ENCODE data around the gene DAGLA. TPM values are rescaled to one million over a fixed set of nuclear protein-coding genes. Genes with fewer than 3 reads are reported as not detected.

Gene DAGLA
- total RNA-seq, 6 donors from 2014 or later = 3.0 to 11.0 (median 8.0) TPM

DNA sequence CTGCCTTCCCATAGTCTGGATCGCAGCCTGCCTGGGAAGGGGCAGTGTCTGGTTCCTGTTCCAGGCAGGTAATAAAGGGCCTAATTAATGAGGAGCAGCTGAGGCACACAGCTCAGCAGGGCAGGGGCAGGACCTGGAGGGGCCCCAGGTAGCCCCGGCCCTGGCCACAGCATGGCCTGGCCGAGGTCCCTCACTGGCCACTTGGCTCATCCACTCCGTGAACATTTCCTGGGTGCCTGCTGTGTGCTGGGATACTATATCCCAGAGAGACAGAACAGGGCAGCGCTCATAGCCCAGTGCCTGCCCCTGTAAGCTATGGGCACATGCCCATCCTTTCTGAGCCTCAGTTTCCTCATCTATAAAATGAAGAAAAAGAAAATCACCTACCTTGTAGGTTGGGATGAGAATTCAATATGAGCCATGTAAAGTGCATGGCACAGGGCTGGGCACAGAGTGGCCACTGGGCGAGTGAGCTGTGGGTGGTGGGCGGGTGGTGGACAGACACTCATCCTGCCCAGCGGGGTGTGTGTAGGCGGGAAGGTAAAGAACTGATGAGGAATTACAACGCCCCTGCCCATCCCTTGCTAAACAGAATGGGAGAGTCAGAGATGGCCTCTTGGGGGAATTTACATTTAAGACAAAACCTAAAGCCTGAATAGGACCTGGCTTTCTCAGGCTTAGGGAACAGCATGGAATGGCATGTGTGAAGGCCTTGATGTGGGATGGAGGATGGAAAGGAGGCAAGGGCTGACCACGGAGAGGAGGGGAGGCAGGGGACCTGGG lies 81.4 kb downstream of the DAGLA start:
- no peak overlapping the region for H3K27ac ChIP-seq
- DNase-seq (peak in 1 of 2 donors; percentile 44), ATAC-seq (ENCODE audit: low FRiP score in 2 of 2) (no peak)
- no peak overlapping the region for H3K4me3 ChIP-seq
- H3K9me3 ChIP-seq = no peaks in the 10 kb centered on the region
- 77 to 79% methylated on average over 7 to 11 of the region's 11 CpGs for WGBS, 2 donors
- H3K27me3 ChIP-seq = no peaks in the 10 kb centered on the region
- no peak for TF ChIP-seq EP300 (IDR thresholded peaks at IDR 0.05)
- no peak for TF ChIP-seq POLR2A (IDR thresholded peaks at IDR 0.05)
- H3K4me1 ChIP-seq = peaks cover 0 to 3% (median 2%) of the 10 kb centered on the region in 4 donors
- no peaks in the 10 kb centered on the region for H3K36me3 ChIP-seq

DNA sequence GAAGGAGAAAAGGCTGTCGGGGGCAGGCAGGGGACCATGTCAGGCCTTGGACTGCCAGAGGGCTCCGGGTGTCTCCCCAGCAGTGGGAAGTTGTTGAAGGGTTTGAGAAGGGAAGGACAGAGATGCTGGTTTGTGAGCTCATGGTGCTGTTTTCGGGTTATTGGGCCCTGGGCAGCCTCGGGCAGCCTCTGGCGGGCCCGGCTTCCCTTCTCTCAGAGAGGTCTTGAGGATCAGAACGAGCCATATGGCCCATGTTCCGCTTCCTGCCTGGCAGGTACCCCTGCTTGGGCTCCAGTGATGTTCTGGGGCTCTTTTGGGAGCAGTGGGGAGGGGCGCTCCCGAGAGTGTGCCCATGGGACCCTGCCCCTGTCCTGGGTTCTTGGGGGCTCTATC lies 82.0 kb downstream of the DAGLA start:
- 71 to 78% methylated on average over 8 to 9 of the region's 10 CpGs for WGBS, 2 donors
- Histone ChIP-seq H3K36me3 (no peaks in the 10 kb centered on the region), H3K27ac (no peak overlapping the region), H3K4me1 (no peaks in the 10 kb centered on the region), H3K9me3 (no peaks in the 10 kb centered on the region), H3K27me3 (no peaks in the 10 kb centered on the region), H3K4me3 (no peak overlapping the region)
- DNase-seq (peak in 1 of 2 donors; percentile 62), ATAC-seq (ENCODE audit: low FRiP score in 2 of 2) (no peak)
- TF ChIP-seq, protein P1, sequence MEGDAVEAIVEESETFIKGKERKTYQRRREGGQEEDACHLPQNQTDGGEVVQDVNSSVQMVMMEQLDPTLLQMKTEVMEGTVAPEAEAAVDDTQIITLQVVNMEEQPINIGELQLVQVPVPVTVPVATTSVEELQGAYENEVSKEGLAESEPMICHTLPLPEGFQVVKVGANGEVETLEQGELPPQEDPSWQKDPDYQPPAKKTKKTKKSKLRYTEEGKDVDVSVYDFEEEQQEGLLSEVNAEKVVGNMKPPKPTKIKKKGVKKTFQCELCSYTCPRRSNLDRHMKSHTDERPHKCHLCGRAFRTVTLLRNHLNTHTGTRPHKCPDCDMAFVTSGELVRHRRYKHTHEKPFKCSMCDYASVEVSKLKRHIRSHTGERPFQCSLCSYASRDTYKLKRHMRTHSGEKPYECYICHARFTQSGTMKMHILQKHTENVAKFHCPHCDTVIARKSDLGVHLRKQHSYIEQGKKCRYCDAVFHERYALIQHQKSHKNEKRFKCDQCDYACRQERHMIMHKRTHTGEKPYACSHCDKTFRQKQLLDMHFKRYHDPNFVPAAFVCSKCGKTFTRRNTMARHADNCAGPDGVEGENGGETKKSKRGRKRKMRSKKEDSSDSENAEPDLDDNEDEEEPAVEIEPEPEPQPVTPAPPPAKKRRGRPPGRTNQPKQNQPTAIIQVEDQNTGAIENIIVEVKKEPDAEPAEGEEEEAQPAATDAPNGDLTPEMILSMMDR (IDR thresholded peaks at IDR 0.05) = no peak
- TF ChIP-seq POLR2AphosphoS5 (IDR thresholded peaks at IDR 0.05) (no peak), POLR2A (IDR thresholded peaks at IDR 0.05) (no peak), EP300 (IDR thresholded peaks at IDR 0.05) (no peak)

DNA sequence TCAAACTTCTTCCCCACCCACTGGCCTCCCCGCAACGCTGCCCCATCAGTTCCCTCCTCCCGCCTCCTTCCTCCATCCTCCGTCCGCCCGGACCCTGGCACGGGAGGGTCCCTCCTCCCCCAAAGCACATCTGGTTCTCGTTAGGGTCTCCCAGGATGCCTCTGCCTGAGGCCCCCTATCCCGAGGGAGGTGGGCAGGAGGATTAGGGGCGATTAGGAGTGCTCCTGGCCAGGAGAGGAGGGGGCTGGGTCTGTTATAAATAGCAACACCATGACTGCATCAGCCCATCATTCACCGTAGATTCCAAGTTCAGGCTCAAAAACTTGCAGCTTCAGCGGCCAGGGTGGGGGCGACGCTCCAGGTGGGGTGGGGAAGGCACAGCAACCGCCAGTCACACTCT lies 82.6 kb downstream of the DAGLA start:
- Histone ChIP-seq H3K9me3 (no peaks in the 10 kb centered on the region), H3K4me3 (no peak overlapping the region), H3K27me3 (no peaks in the 10 kb centered on the region), H3K27ac (no peak overlapping the region), H3K36me3 (no peaks in the 10 kb centered on the region), H3K4me1 (no peaks in the 10 kb centered on the region)
- TF ChIP-seq, protein P1 (IDR thresholded peaks at IDR 0.05) = no peak
- TF ChIP-seq EP300 (IDR thresholded peaks at IDR 0.05) (no peak), POLR2AphosphoS5 (IDR thresholded peaks at IDR 0.05) (no peak), POLR2A (IDR thresholded peaks at IDR 0.05) (no peak)
- ATAC-seq (ENCODE audit: low FRiP score in 2 of 2) (no peak), DNase-seq (peak in 1 of 2 donors; percentile 33)
- WGBS, 2 donors = 49 to 78% methylated on average over 4 to 15 of the region's 15 CpGs

DNA sequence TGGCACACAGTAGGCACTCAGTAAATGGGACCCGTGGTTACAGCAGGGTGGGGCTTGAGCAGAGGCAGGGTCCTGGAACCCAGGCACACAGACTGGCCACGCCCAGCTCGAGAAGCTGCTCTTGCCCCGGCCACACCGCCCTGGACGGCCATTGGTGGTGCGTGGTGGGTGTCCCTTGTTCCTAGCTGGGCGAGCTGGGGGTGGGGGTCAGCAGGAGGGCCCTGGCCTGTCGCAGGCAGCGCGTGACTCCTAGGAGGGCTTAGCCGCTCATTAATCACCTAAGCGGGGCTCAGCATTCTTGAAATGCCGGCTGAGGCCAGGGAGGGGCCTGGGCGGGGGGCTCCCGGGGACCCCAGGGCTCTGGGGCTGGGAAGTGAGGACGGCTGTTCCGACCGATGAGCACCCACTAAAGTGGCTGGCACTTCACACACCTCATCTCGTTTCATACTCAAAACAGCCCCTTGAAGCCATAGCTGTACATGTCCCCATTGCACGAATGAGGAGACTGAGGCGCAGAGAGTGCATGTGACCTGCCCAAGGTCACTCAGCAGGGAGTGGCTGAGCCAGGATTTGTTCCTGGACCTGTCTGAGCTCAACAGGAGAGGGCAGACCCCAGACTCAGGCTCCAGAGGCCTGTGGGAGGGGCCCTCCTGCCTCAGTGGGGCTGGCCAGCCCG lies 83.9 kb downstream of the DAGLA start:
- peak overlapping the region in 1 of 4 donors; percentile 59 for H3K27ac ChIP-seq
- H3K9me3 ChIP-seq = no peaks in the 10 kb centered on the region
- no peak for TF ChIP-seq EP300 (IDR thresholded peaks at IDR 0.05)
- ATAC-seq (ENCODE audit: low FRiP score in 2 of 2) = no peak
- DNase-seq = peak in 1 of 2 donors; percentile 75
- 65 to 67% methylated on average over 19 to 20 of the region's 23 CpGs for WGBS, 2 donors
- peaks cover 0 to 5% (median 0%) of the 10 kb centered on the region in 4 donors for H3K4me1 ChIP-seq
- H3K4me3 ChIP-seq = no peak overlapping the region
- no peaks in the 10 kb centered on the region for H3K36me3 ChIP-seq
- H3K27me3 ChIP-seq = no peaks in the 10 kb centered on the region

DNA sequence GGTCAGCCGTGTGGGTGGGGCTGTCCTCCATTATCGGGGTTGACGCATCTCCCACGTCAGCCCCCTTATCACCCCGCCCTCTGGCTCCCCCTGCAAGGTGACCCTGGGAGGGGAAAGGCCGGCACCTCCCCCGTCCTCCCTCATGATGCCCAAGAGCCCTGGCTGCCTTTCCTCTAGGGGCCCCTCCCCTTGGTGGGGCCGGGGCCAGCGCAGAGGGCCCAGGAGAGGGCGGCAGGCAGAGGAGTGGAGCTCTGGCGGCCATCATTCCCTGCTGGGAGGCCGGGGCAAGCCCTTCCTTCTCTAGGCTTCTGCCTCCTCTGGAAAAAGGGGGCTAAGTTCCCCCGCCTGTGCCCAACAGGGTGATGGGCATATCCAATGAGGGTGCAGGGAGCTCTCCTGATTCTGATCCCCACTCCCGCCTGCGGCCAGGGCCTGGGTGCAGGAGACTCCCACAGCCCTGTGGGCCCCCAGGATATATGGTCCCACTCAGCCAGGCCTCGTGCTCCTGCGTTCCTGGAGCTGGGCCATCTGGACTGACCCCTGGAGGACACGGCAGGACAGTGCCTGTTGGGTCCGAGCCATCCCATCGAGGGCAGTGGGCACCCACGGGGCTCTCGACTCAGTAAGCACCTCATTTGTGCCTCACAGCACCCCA lies 84.5 kb downstream of the DAGLA start:
- ATAC-seq (ENCODE audit: low FRiP score in 2 of 2) = no peak
- Histone ChIP-seq H3K4me3 (no peak overlapping the region), H3K36me3 (no peaks in the 10 kb centered on the region), H3K27me3 (no peaks in the 10 kb centered on the region), H3K9me3 (no peaks in the 10 kb centered on the region), H3K27ac (peak overlapping the region in 1 of 4 donors; percentile 59), H3K4me1 (peaks cover 0 to 5% (median under 1%) of the 10 kb centered on the region in 4 donors)
- DNase-seq = peak in 1 of 2 donors; percentile 62
- WGBS, 2 donors = 62 to 75% methylated on average over 6 to 15 of the region's 22 CpGs
- TF ChIP-seq EP300 (IDR thresholded peaks at IDR 0.05) (no peak), POLR2AphosphoS5 (IDR thresholded peaks at IDR 0.05) (no peak), POLR2A (IDR thresholded peaks at IDR 0.05) (no peak)
